Cardiac septum (tissue), 1 donor: ENCODE data around the gene CHN2. TPM values are rescaled to one million over a fixed set of nuclear protein-coding genes. Genes with fewer than 3 reads are reported as not detected.

Experiments
- DNase-seq: peaks from one replicate; pipeline ENCODE4 v3.0.0-alpha.2; 2020; ENCODE audit warnings: low spot score
- intact Hi-C: fragments of 100-400 bp; cut with DNase I; formaldehyde crosslinking; loops from one replicate; pipeline ENCODE4 v1.14.0; 2022
- total RNA-seq: library from RNA; stranded (reverse); fragmentation: NEBNext Ultra II Directional; extraction: Animal tissue kit (Norgen Biotek cat#: 25700); gene quantifications from one replicate; pipeline ENCODE4 v1.2.1, GENCODE V29; 2021
- donor health status: DM: no; HTN: no; CAD: no.

Gene CHN2
- total RNA-seq, 1 donor from 2014 or later: 33.6 TPM

DNA sequence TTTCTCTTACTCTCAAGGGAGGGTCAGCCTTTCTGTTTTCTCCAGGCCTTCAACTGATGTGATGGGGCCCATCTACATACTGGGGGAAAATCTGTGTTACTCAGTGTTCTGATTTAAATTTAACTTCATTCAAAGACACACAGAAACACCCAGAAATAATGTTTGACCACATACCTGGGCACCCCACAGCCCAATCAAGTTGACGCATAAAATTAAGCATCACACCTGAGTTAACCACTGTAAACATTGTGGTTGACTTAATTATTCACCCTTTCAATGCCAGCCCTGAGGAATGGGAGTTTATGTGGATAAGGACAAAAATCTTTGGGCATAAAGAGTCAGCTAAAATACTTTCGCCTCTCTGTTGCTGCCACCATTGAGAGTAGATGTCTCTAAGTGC lies 10.0 kb upstream of the CHN2 start:
- intact Hi-C loops: no loop called here
- DNase-seq: no peak

DNA sequence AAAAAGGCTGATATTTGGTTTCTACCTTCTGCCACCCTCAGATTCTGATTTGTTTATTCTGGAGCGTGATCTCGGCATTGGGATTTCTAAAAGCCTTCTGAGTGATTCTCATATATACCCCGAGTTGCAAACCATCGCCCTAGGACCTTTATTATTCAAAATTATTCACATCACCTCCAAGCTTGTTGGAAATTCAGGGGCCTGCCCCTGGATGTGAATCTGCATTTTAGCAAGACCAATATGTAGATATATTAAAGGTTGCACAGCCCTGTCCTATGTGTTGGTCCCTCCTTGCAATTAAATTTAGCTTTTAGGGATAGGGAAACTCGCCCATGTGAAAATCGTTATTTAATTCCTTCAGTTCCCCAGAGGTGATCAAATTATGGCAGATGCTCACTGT lies 9.0 kb upstream of the CHN2 start:
- DNase-seq: no peak
- intact Hi-C loops: no loop called here

DNA sequence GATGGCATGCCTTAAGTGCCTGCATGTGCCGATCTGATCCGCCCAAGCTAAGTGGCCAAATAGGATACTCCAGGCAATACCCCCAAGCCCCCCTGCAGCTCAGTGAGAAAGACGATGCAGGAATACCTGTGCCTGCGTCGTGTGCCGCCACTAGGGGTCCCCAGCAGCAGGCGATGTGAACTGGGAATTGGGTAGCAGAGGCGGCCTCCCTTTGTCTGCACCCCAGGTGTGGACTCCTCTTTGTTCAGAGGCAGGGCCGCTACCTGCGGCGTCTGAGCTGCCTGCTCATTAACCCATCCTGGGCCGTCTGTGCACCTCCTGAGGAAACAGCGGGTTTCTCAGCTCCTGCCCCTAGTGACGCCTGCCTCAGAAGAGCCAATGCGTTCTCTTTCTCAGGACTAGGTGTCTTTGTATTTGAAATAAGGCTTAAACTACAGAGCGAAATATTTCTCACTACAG lies 4.8 kb upstream of the CHN2 start:
- DNase-seq: no peak
- intact Hi-C loops: loop anchor here (2.0 to 10.0 kb wide), 4 partner anchors 158 to 415 kb away; no protein-coding TSS in a partner anchor

DNA sequence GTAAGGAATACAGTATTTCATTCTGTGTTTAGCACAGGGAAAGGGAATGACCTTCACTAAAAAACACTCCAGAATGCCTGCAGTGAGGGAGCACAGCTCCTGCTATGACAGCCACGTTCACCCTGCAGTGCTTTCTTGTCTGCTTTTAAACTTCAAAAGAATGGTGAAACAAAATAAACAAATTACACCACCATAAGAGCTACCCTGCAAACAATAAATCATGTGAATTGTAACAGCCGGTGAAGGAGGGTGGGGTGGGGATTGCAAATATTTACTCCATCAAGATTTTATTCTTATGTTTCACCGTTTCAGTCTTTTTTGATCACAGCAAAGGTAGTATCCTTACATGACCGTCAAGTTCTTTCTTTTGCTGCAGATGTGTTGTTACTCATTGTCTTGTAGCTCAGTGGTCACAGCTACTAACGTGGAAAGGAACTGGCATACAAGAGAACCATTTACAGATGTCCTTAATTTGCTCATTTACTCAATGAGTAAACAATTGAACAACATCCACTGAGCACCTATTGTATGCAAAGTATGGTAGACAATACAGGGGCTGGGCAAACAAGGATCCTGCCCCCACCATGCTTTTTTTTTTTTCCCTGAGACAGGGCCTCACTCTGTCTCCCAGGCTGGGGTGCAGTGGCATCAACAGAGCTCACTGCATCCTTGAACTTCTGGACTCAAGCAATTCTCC lies 4.1 kb upstream of the CHN2 start:
- DNase-seq: no peak
- intact Hi-C loops: loop anchor here (2.0 to 10.0 kb wide), 4 partner anchors 157 to 414 kb away; no protein-coding TSS in a partner anchor

DNA sequence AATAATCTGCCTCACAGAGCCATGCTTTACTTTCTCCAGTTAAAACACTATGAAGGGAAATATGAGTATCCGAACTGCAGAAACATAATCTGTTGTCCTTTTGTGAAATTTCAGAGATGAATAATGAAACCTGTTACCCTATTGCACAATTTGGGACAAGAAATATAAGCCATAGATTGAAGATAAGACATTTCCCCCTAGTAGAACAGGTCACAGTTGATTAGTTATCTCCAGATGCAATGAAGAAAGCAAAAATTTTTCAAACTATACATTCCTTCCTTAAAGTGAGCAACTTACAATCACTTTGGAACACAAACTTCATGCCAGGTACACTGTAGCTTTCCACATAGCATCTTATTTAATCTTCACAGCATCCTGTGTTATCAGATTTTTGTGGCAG lies 2.3 kb upstream of the CHN2 start:
- no peak for DNase-seq

DNA sequence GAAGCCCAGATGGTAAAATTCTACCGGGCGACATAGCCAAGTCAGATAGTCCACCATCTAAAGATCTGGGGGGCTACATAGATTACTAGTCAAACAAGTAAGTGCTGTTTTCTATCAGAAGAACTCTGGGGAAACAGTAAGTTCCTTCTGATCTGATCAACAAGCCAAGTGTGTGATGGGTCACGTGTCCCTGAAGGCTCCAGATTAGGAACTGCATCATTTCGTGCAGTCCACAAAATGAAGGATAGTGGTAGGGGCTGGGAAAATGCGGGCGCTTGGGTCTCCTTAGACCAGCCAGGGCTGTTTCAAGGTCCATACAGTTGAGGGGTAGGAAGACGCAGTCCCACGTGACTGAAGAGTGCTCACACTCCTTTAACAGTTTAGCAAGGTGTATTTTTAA lies 1.8 kb upstream of the CHN2 start:
- intact Hi-C loops: loop anchor here (5.0 to 10.0 kb wide), 3 partner anchors 154 to 412 kb away; no protein-coding TSS in a partner anchor
- DNase-seq: no peak

More for the DNA sequence above, 2.3 kb upstream of the CHN2 start:
- intact Hi-C loops: loop anchor here (5.0 to 10.0 kb wide), 3 partner anchors 155 to 412 kb away; no protein-coding TSS in a partner anchor

- intact Hi-C loops: loop anchor here (5.0 to 10.0 kb wide), 3 partner anchors 154 to 411 kb away; no protein-coding TSS in a partner anchor
- no peak for DNase-seq
These were observed 1.0 kb upstream of the CHN2 start for GRCh38 chr7:29193316-29194205.

DNA sequence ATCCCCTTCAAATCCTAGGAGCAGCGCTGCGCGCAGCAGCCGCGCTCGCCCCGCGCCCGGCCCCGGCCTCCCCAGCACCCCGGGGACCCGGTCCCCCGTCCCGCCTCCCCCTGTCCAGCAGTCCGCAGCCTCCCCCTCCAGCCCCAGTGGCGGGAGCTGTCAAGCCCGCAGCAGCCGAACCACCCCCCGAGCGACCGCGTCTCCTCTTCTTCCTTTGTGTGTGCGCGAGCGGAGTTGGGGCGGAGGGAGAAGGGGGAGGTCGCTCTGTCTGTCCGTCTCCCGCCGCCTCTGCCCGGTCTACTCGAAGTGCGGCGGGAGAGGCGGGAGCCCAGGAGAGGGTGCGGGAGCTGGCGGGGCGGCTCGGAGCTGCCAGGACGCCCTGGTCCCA lies 375 bp upstream of the CHN2 start:
- no peak for DNase-seq
- intact Hi-C loops: loop anchor here (5.0 to 10.0 kb wide), 3 partner anchors 153 to 411 kb away; no protein-coding TSS in a partner anchor

DNA sequence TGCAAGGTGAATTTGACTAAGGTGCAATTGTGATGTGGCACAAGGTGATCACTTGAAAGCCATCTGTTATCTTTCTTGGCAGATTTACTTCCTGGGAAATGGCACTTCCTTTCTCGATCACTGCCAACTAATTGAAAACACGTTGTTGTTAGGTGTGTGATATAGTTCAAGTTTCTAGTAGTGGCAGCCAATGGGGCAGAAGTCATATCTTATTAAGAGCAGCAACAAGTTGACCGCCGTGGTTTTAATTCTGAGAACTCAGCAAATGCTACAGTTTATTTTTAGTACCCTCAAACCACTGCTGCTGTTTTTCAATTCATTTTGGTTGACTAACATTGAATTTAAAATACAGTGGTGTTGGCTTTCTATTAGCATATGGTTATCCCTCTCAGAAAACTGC lies 1.6 kb downstream of the CHN2 start:
- DNase-seq: no peak
- intact Hi-C loops: loop anchor here (10.0 kb wide), 2 partner anchors 271 to 409 kb away; no protein-coding TSS in a partner anchor

DNA sequence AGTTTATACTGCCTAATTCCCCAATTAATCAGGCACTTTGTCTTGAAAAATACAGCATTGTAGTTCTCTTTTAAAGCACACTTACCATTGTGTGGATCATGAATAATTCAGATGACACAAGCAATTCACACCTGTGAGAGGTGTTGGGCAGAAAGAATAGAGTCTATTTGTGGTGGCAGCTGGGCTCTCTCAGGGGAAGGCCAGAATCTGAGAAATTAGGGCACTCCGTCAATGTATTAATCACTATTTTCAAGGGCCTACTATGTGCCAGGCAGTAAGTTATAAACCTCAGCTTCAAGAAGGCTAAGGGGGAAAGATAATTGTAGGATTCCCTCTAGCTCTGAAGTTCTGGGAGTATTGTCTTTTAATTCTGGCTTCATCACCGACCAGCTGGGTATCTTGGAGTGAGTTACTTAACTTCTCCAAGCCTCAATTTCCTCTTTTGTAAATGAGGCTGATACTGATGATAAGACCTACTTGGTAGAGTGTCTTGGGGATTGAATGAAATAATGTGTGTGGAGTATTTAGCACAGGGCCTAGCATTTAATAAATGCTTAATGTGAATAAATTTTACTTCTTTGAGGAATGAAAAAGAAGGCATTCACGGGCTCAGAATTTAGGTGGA lies 2.5 kb downstream of the CHN2 start:
- intact Hi-C loops: loop anchor here (10.0 kb wide), 2 partner anchors 272 to 408 kb away; no protein-coding TSS in a partner anchor
- no peak for DNase-seq

DNA sequence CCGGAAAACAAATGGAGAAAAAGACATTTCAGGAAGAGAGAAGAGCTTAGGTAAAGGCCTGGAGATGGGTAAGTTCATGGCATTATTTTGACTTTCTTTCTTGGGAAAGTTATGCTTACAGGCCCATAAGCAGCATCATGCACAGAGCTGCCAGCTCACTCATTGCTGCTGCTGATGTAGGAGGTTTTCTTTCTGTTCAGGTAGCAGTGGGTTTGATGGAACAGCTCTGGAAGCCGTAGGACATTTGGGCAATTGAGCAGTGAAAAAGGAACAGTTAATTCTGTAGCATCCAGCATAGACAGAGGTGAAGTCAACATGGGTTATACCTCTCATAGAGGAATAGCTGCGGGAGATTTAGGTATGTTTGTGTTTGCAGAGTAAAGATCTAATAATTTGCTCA lies 3.3 kb downstream of the CHN2 start:
- intact Hi-C loops: loop anchor here (10.0 kb wide), 2 partner anchors 273 to 407 kb away; no protein-coding TSS in a partner anchor
- no peak for DNase-seq

DNA sequence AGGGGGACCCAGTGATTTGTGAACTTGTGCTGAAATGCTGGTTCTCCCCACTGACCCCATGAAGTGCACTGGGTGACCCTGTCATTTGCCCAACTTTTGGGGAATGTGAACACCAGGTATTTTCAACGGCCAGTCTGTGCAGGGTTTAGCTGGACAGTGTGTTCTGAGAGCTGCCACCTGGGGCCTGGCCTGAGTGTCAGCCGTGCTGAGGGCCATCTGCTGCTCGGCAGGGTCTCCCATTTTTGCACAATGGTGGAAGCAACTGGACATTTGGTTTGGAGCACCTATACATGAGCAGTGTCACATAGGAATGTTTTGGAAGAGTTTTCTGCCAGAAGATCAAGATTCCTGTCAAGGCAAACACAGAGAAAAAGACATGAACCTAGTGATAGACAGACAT lies 5.2 kb downstream of the CHN2 start:
- intact Hi-C loops: loop anchor here (10.0 kb wide), 2 partner anchors 275 to 405 kb away; no protein-coding TSS in a partner anchor

GRCh38 chr7:29202651-29203069 lies 8.1 kb downstream of the CHN2 start:
- intact Hi-C loops: no loop called here
- DNase-seq: no peak

More for the DNA sequence above, 5.2 kb downstream of the CHN2 start:
- DNase-seq: no peak

- no peak for DNase-seq
- intact Hi-C loops: no loop called here
These were observed 10.1 kb downstream of the CHN2 start for GRCh38 chr7:29204491-29205272.

GRCh38 chr7:29207162-29207801 lies 12.7 kb downstream of the CHN2 start:
- intact Hi-C loops: no loop called here
- DNase-seq: no peak

GRCh38 chr7:29208410-29209250 lies 14.1 kb downstream of the CHN2 start:
- intact Hi-C loops: no loop called here
- DNase-seq: no peak

- no peak for DNase-seq
- intact Hi-C loops: no loop called here
These were observed 15.2 kb downstream of the CHN2 start for GRCh38 chr7:29209745-29210144.
